ENCODE measurements around the gene PRODH.

PRODH gene

DNA sequence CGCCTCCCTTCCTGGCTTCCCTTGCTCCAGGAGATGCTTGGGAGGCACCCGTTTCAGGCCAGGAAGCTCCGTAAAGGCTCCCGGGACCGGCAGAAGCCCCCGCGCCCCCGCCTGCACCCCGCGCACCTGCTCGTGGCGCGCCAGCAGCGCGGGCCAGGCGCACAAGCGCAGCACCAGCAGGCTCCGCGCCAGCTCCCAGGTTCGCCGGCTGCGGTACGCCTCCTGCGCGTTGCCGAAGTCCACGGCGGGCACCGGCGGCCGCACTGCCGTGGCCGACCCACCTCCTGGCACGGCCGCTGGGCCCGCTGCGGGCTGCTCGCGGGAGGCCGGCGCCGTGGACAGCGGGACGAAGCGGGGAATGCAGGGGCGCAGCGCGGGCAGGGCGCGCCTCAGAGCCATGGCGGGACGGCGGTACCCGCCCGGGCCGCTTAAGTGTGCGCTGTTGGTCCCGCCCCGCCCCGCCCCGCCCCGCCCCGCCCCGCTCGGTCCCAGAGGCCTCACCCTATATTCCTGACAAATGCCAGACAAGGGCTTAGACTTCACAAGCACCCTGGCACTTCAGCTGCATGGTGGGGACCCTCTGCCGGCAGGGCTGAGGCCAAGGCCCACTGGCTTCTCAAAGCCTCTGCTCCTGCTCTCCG lies at the start of gene PRODH:
Gene PRODH, minus strand, starts transcription at position 405 of the 641 bp plus-strand sequence. Its CDS starts 6 bp downstream, at position 399.
- H3K4me3 ChIP-seq (ENCODE audit: insufficient read depth, low read length, poor library complexity, severe bottlenecking) = no peak within 1 kb of the TSS
- no peaks in the 10 kb centered on the region for H3K36me3 ChIP-seq (ENCODE audit: low read length)
- no peak within 1 kb of the TSS for H3K9ac ChIP-seq (ENCODE audit: low read length)
- no peak within 1 kb of the TSS for H2AFZ ChIP-seq (ENCODE audit: low read depth, low read length, severe bottlenecking)
- no peak within 1 kb of the TSS for H3K4me2 ChIP-seq (ENCODE audit: low read depth, low read length, poor library complexity, severe bottlenecking)
- H3F3A ChIP-seq (ENCODE audit: insufficient read depth) = no peaks in the 10 kb centered on the region
- no peaks in the 10 kb centered on the region for H3K79me2 ChIP-seq (ENCODE audit: insufficient read depth, low read length)
- H3K9me2 ChIP-seq (replicated peaks; ENCODE audit: insufficient read depth, low read length) = no peaks in the 10 kb centered on the region
- H3K9me3 ChIP-seq (ENCODE audit: insufficient read depth, low read length) = no peaks in the 10 kb centered on the region
- no peak for TF ChIP-seq EZH2phosphoT487 (conservative IDR thresholded peaks at IDR 0.05; ENCODE audit: low read length)
- TF ChIP-seq CTCF (IDR thresholded peaks at IDR 0.05; ENCODE audit: insufficient read depth, low read length, poor library complexity, severe bottlenecking) = no peak
- no peaks in the 10 kb centered on the region for H4K20me1 ChIP-seq (ENCODE audit: low read depth, low read length)
- H3K27ac ChIP-seq (ENCODE audit: low read depth, low read length) = no peak within 1 kb of the TSS
- H3K27me3 ChIP-seq (ENCODE audit: low read length) = no peaks in the 10 kb centered on the region

GRCh38 chr22:18985780-18986179 lies 49.7 kb upstream of the PRODH start:
- Histone ChIP-seq H3K4me3 (ENCODE audit: insufficient read depth, low read length, poor library complexity, severe bottlenecking) (no peak overlapping the region), H2AFZ (ENCODE audit: low read depth, low read length, severe bottlenecking) (no peak overlapping the region), H3K4me2 (ENCODE audit: low read depth, low read length, poor library complexity, severe bottlenecking) (no peak overlapping the region), H3F3A (ENCODE audit: insufficient read depth) (no peaks in the 10 kb centered on the region), H4K20me1 (ENCODE audit: low read depth, low read length) (no peaks in the 10 kb centered on the region), H3K36me3 (ENCODE audit: low read length) (no peaks in the 10 kb centered on the region), H3K9ac (ENCODE audit: low read length) (no peak overlapping the region), H3K27me3 (ENCODE audit: low read length) (no peaks in the 10 kb centered on the region), H3K9me3 (ENCODE audit: insufficient read depth, low read length) (no peaks in the 10 kb centered on the region), H3K9me2 (replicated peaks; ENCODE audit: insufficient read depth, low read length) (no peaks in the 10 kb centered on the region), H3K79me2 (ENCODE audit: insufficient read depth, low read length) (no peaks in the 10 kb centered on the region), H3K27ac (ENCODE audit: low read depth, low read length) (no peak overlapping the region)
- TF ChIP-seq CTCF (IDR thresholded peaks at IDR 0.05; ENCODE audit: insufficient read depth, low read length, poor library complexity, severe bottlenecking) = no peak

DNA sequence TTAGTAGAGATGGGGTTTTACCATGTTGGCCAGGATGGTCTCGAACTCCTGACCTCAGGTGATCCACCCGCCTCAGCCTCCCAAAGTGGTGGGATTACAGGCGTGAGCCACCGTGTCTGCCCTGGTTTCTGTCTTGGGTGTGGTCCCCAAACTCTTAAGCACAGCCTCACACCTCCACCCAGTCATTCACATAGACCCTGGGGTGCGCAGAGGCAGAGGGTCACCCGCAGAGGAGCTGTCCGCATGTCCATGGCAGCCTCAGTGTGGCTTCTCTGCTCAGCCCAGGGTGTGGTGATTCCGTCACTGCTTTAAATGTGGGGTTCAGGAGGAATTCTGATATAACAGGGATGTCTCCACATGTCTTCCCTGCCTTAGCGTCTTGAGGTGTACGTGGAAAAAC lies 48.5 kb upstream of the PRODH start:
- no peaks in the 10 kb centered on the region for H3K9me3 ChIP-seq (ENCODE audit: insufficient read depth, low read length)
- no peak overlapping the region for H2AFZ ChIP-seq (ENCODE audit: low read depth, low read length, severe bottlenecking)
- no peaks in the 10 kb centered on the region for H3F3A ChIP-seq (ENCODE audit: insufficient read depth)
- TF ChIP-seq EZH2phosphoT487 (conservative IDR thresholded peaks at IDR 0.05; ENCODE audit: low read length) (no peak), CTCF (IDR thresholded peaks at IDR 0.05; ENCODE audit: insufficient read depth, low read length, poor library complexity, severe bottlenecking) (no peak)
- H3K9me2 ChIP-seq (replicated peaks; ENCODE audit: insufficient read depth, low read length) = no peaks in the 10 kb centered on the region
- no peaks in the 10 kb centered on the region for H3K27me3 ChIP-seq (ENCODE audit: low read length)
- no peak overlapping the region for H3K4me3 ChIP-seq (ENCODE audit: insufficient read depth, low read length, poor library complexity, severe bottlenecking)
- no peak overlapping the region for H3K4me2 ChIP-seq (ENCODE audit: low read depth, low read length, poor library complexity, severe bottlenecking)
- no peak overlapping the region for H3K27ac ChIP-seq (ENCODE audit: low read depth, low read length)
- H3K79me2 ChIP-seq (ENCODE audit: insufficient read depth, low read length) = no peaks in the 10 kb centered on the region
- H3K36me3 ChIP-seq (ENCODE audit: low read length) = no peaks in the 10 kb centered on the region
- no peaks in the 10 kb centered on the region for H4K20me1 ChIP-seq (ENCODE audit: low read depth, low read length)
- H3K9ac ChIP-seq (ENCODE audit: low read length) = no peak overlapping the region
